HEK293 (cell line): Measurements from ENCODE around the gene ARHGEF26.

Experiments
- CTCF ChIA-PET: fragments of 350-600 bp; formaldehyde crosslinking; extraction: SDS; loops from one replicate; lab custom pipeline; 2021; ENCODE audit warnings: antibody characterized with exemption; lab: Yijun Ruan, JAX
- POLR2A ChIA-PET: fragments of 300-600 bp; formaldehyde crosslinking; extraction: SDS; loops from one replicate; lab custom pipeline; 2020; ENCODE audit warnings: antibody characterized with exemption, inconsistent platforms; lab: Yijun Ruan, JAX
- H3K27ac ChIP-seq: fragments of 200-500 bp; sonication (Bioruptor generic); 2 replicates; pipeline ENCODE4 v1.5.1; 2014; ENCODE audit warnings: low read depth, low read length, control low read depth, inconsistent platforms; ENCODE audit errors: extremely low read depth
- H3K36me3 ChIP-seq, 2 experiments: fragments of 200-500 bp in 1 of 2; sonication (Bioruptor generic) in 1 of 2; 1 replicate in 1 of 2; 2 replicates in 1 of 2; pipeline ENCODE4 v1.5.1; 2014 to 2017; ENCODE audit warnings: inconsistent platforms in 2 of 2, low read length in 2 of 2; ENCODE audit not compliant: control insufficient read depth in 2 of 2, insufficient read depth in 1 of 2
- H3K4me1 ChIP-seq: fragments of 200-500 bp; sonication (Bioruptor generic); 2 replicates; pipeline ENCODE4 v1.5.1; 2014; ENCODE audit warnings: mild to moderate bottlenecking, low read length, inconsistent platforms; ENCODE audit not compliant: control insufficient read depth, insufficient read depth
- H3K4me3 ChIP-seq: 2 replicates; pipeline ENCODE4 v1.5.1; 2011; ENCODE audit warnings: low read depth, mild to moderate bottlenecking, control low read depth, low read length, moderate library complexity
- H3K9me3 ChIP-seq: fragments of 200-500 bp; sonication (Bioruptor generic); 2 replicates; pipeline ENCODE4 v1.5.1; 2014; ENCODE audit warnings: low read depth, low read length, inconsistent platforms; ENCODE audit not compliant: control insufficient read depth, insufficient read depth
- BCL11A ChIP-seq: fragments of 450-650 bp; formaldehyde crosslinking; IDR thresholded peaks from 2 replicates; pipeline ENCODE4 v1.5.1; 2016; ENCODE audit warnings: low read depth, missing biosample characterization, missing genetic modification characterization
- BCL11B ChIP-seq: fragments of 450-650 bp; formaldehyde crosslinking; IDR thresholded peaks from 2 replicates; pipeline ENCODE4 v1.5.1; 2016; ENCODE audit warnings: low read depth, missing biosample characterization, missing genetic modification characterization
- KLF10 ChIP-seq: fragments of 450-650 bp; IDR thresholded peaks from 2 replicates; pipeline ENCODE4 v1.5.1; 2018; ENCODE audit warnings: missing biosample characterization, mild to moderate bottlenecking, missing genetic modification characterization
- KLF7 ChIP-seq: fragments of 450-650 bp; formaldehyde crosslinking; IDR thresholded peaks from 2 replicates; pipeline ENCODE4 v1.5.1; 2016; ENCODE audit warnings: missing biosample characterization, missing genetic modification characterization, borderline replicate concordance
- TRIM28 ChIP-seq: IDR thresholded peaks from 2 replicates; pipeline ENCODE4 v1.6.1; 2011; ENCODE audit warnings: low read length, control low read depth, borderline replicate concordance
- ZBTB8A ChIP-seq: fragments of 450-650 bp; formaldehyde crosslinking; IDR thresholded peaks from 2 replicates; pipeline ENCODE4 v1.5.1; 2016; ENCODE audit warnings: missing biosample characterization, missing genetic modification characterization
- ZNF133 ChIP-seq: fragments of 450-650 bp; formaldehyde crosslinking; IDR thresholded peaks from 2 replicates; pipeline ENCODE4 v1.5.1; 2016; ENCODE audit warnings: missing biosample characterization, missing genetic modification characterization
- ZNF138 ChIP-seq: fragments of 450-650 bp; formaldehyde crosslinking; IDR thresholded peaks from 2 replicates; pipeline ENCODE4 v1.5.1; 2016; ENCODE audit warnings: missing biosample characterization, missing genetic modification characterization, borderline replicate concordance
- ZNF341 ChIP-seq: fragments of 450-650 bp; formaldehyde crosslinking; IDR thresholded peaks from 2 replicates; pipeline ENCODE4; 2016; ENCODE audit warnings: low read depth, missing biosample characterization, missing genetic modification characterization
- ZNF529 ChIP-seq: fragments of 450-650 bp; formaldehyde crosslinking; IDR thresholded peaks from 2 replicates; pipeline ENCODE4 v1.5.1; 2017; ENCODE audit warnings: missing genetic modification characterization, missing biosample characterization; ENCODE audit not compliant: insufficient replicate concordance
- ZNF623 ChIP-seq: fragments of 450-650 bp; formaldehyde crosslinking; IDR thresholded peaks from 2 replicates; pipeline ENCODE4 v1.5.1; 2016; ENCODE audit warnings: missing biosample characterization, missing genetic modification characterization
- ZNF654 ChIP-seq: fragments of 450-650 bp; formaldehyde crosslinking; IDR thresholded peaks from 2 replicates; pipeline ENCODE4 v1.5.1; 2016; ENCODE audit warnings: low read depth, missing biosample characterization, missing genetic modification characterization
- ZNF76 ChIP-seq: fragments of 450-650 bp; formaldehyde crosslinking; IDR thresholded peaks from 2 replicates; pipeline ENCODE4; 2016; ENCODE audit warnings: low read depth, missing biosample characterization, missing genetic modification characterization, borderline replicate concordance
- ZNF843 ChIP-seq: fragments of 450-650 bp; formaldehyde crosslinking; IDR thresholded peaks from 2 replicates; pipeline ENCODE4 v1.5.1; 2016; ENCODE audit warnings: missing biosample characterization, missing genetic modification characterization
- TF ChIP-seq, protein P1 (sequence below): fragments of 450-650 bp; formaldehyde crosslinking; IDR thresholded peaks from 2 replicates; pipeline ENCODE4; 2016; ENCODE audit warnings: missing biosample characterization, missing genetic modification characterization
- TF ChIP-seq, protein P2 (sequence below): fragments of 450-650 bp; formaldehyde crosslinking; IDR thresholded peaks from 2 replicates; pipeline ENCODE4 v1.5.1; 2016; ENCODE audit warnings: missing biosample characterization, missing genetic modification characterization
- TF ChIP-seq, protein P3 (sequence below): fragments of 450-650 bp; formaldehyde crosslinking; IDR thresholded peaks from 2 replicates; pipeline ENCODE4 v1.5.1; 2016; ENCODE audit warnings: missing biosample characterization, missing genetic modification characterization
- TF ChIP-seq, protein P4 (sequence below): fragments of 450-650 bp; formaldehyde crosslinking; IDR thresholded peaks from 2 replicates; pipeline ENCODE4 v1.5.1; 2016; ENCODE audit warnings: missing biosample characterization, missing genetic modification characterization, borderline replicate concordance
- TF ChIP-seq, protein P5 (sequence below): fragments of 450-650 bp; formaldehyde crosslinking; IDR thresholded peaks from 2 replicates; pipeline ENCODE4 v1.5.1; 2016; ENCODE audit warnings: missing biosample characterization, missing genetic modification characterization
- TF ChIP-seq, protein P6 (sequence below): fragments of 450-650 bp; formaldehyde crosslinking; IDR thresholded peaks from 2 replicates; pipeline ENCODE4 v1.5.1; 2017; ENCODE audit warnings: missing biosample characterization, missing genetic modification characterization

ARHGEF26 gene

DNA sequence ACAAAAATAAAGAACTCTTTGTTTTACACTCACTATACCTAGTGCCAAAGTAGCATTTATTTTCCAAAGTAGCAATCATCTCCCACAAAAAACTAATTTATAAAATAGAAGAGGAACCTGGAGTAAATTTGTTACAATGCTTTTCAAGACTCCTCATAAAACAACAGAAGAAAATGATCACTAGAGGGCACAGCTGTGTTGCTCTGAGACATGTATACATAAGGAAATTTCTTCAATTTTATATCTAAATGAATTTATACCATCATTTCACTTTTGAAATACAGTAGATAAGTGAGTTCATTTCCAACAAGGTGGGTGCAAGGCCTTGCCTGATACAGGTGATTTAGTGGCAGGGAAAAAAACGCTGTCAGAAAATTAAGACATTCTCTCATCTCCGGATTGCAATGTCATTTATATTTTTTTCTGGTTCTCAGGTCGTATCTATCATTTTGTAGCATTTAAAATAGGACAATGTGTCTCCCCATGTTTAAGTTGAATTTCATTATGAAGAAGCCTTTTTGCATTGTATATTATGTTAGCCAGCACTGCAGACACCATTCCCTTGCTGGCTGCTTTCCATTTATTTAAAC is 25.3 kb upstream of the ARHGEF26 start:
- no peak overlapping the region for H3K4me3 ChIP-seq
- TF ChIP-seq ZNF76 (tag by site-specific recombination) (no peak), ZNF654 (peak; percentile 43)
- H3K36me3 ChIP-seq = no peaks in the 10 kb centered on the region
- H3K9me3 ChIP-seq = no peaks in the 10 kb centered on the region
- H3K27ac ChIP-seq = no peak overlapping the region
- no peaks in the 10 kb centered on the region for H3K4me1 ChIP-seq
- CTCF ChIA-PET = interaction anchor here (0.6 to 1.0 kb wide), 5 partner anchors 157 to 1227 kb away, joined by 3 to 6 read pairs (median 3); no protein-coding TSS in a partner anchor
- POLR2A ChIA-PET = no interaction called here

DNA sequence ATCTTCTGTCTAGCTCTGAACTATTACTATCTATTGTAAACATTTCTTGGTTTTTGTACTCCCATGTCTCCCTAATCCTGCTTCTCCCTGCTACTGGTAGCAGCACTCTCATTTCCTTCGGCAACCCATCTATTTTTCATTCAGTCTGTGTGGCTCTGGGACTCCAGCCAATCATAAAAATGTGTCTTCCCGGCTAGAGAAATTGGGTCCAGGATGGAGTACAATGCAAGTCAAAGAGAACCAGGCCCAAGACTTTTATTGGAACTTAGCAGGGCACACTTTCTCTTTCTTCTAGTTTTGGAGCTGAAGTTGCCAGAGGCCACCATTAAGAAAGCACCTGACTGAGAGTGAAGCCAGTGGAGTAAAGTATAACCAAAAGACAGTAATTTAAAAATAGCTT is 22.8 kb upstream of the ARHGEF26 start:
- POLR2A ChIA-PET = no interaction called here
- no peak for TF ChIP-seq ZBTB8A (tag by site-specific recombination)
- TF ChIP-seq, protein P1, sequence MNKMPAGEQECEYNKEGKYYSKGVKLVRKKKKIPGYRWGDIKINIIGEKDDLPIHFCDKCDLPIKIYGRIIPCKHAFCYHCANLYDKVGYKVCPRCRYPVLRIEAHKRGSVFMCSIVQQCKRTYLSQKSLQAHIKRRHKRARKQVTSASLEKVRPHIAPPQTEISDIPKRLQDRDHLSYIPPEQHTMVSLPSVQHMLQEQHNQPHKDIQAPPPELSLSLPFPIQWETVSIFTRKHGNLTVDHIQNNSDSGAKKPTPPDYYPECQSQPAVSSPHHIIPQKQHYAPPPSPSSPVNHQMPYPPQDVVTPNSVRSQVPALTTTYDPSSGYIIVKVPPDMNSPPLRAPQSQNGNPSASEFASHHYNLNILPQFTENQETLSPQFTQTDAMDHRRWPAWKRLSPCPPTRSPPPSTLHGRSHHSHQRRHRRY = no peak
- TF ChIP-seq KLF7 (tag by site-specific recombination) = no peak
- TF ChIP-seq, protein P2, sequence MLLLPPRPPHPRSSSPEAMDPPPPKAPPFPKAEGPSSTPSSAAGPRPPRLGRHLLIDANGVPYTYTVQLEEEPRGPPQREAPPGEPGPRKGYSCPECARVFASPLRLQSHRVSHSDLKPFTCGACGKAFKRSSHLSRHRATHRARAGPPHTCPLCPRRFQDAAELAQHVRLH (tag by site-specific recombination) = no peak
- no peak for TF ChIP-seq TRIM28
- no peak for TF ChIP-seq ZNF623 (tag by site-specific recombination)
- CTCF ChIA-PET = interaction anchor here (0.9 kb wide), 2 partner anchors 154 to 155 kb away, joined by 4 to 5 read pairs; no protein-coding TSS in a partner anchor
- H3K4me3 ChIP-seq = no peak overlapping the region
- no peaks in the 10 kb centered on the region for H3K4me1 ChIP-seq
- H3K9me3 ChIP-seq = no peaks in the 10 kb centered on the region
- H3K36me3 ChIP-seq = no peaks in the 10 kb centered on the region
- H3K27ac ChIP-seq = no peak overlapping the region

DNA sequence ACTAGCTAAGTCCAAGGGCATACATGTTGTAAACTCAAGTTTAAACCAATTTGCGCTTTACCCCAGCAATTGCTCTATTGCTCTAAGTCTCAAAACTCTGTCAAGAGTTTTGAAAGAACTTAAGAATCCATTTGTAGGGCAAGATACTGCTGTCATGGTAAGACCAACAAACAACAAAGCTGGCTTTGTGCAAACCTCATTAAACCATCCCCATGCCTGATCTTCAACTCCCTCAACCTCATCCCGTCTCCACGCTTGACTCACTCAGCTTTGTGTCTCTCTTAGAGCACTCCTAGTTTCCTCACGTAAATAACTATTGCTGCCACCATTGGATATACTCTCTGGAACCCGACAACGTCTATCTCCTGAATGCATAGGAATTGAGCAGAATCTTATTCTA is 20.6 kb upstream of the ARHGEF26 start:
- H3K9me3 ChIP-seq = no peaks in the 10 kb centered on the region
- H3K27ac ChIP-seq = no peak overlapping the region
- no peak overlapping the region for H3K4me3 ChIP-seq
- H3K36me3 ChIP-seq = no peaks in the 10 kb centered on the region
- H3K4me1 ChIP-seq = no peaks in the 10 kb centered on the region
- CTCF ChIA-PET = interaction anchor here (0.8 to 2.0 kb wide), 2 partner anchors 152 to 153 kb away, joined by 4 to 5 read pairs; no protein-coding TSS in a partner anchor
- POLR2A ChIA-PET = no interaction called here
- TF ChIP-seq ZNF529 (tag by site-specific recombination) = no peak
- TF ChIP-seq, protein P3, sequence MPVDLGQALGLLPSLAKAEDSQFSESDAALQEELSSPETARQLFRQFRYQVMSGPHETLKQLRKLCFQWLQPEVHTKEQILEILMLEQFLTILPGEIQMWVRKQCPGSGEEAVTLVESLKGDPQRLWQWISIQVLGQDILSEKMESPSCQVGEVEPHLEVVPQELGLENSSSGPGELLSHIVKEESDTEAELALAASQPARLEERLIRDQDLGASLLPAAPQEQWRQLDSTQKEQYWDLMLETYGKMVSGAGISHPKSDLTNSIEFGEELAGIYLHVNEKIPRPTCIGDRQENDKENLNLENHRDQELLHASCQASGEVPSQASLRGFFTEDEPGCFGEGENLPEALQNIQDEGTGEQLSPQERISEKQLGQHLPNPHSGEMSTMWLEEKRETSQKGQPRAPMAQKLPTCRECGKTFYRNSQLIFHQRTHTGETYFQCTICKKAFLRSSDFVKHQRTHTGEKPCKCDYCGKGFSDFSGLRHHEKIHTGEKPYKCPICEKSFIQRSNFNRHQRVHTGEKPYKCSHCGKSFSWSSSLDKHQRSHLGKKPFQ (tag by site-specific recombination) = no peak
- TF ChIP-seq, protein P4, sequence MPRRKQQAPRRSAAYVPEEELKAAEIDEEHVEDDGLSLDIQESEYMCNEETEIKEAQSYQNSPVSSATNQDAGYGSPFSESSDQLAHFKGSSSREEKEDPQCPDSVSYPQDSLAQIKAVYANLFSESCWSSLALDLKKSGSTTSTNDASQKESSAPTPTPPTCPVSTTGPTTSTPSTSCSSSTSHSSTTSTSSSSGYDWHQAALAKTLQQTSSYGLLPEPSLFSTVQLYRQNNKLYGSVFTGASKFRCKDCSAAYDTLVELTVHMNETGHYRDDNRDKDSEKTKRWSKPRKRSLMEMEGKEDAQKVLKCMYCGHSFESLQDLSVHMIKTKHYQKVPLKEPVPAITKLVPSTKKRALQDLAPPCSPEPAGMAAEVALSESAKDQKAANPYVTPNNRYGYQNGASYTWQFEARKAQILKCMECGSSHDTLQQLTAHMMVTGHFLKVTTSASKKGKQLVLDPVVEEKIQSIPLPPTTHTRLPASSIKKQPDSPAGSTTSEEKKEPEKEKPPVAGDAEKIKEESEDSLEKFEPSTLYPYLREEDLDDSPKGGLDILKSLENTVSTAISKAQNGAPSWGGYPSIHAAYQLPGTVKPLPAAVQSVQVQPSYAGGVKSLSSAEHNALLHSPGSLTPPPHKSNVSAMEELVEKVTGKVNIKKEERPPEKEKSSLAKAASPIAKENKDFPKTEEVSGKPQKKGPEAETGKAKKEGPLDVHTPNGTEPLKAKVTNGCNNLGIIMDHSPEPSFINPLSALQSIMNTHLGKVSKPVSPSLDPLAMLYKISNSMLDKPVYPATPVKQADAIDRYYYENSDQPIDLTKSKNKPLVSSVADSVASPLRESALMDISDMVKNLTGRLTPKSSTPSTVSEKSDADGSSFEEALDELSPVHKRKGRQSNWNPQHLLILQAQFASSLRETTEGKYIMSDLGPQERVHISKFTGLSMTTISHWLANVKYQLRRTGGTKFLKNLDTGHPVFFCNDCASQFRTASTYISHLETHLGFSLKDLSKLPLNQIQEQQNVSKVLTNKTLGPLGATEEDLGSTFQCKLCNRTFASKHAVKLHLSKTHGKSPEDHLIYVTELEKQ (tag by site-specific recombination) = no peak
- TF ChIP-seq ZNF138 (tag by site-specific recombination) = no peak
- TF ChIP-seq, protein P5, sequence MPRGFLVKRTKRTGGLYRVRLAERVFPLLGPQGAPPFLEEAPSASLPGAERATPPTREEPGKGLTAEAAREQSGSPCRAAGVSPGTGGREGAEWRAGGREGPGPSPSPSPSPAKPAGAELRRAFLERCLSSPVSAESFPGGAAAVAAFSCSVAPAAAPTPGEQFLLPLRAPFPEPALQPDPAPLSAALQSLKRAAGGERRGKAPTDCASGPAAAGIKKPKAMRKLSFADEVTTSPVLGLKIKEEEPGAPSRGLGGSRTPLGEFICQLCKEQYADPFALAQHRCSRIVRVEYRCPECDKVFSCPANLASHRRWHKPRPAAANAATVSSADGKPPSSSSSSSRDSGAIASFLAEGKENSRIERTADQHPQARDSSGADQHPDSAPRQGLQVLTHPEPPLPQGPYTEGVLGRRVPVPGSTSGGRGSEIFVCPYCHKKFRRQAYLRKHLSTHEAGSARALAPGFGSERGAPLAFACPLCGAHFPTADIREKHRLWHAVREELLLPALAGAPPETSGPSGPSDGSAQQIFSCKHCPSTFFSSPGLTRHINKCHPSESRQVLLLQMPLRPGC (tag by site-specific recombination) = no peak
- no peak for TF ChIP-seq BCL11A (tag by site-specific recombination)
- TF ChIP-seq, protein P6, sequence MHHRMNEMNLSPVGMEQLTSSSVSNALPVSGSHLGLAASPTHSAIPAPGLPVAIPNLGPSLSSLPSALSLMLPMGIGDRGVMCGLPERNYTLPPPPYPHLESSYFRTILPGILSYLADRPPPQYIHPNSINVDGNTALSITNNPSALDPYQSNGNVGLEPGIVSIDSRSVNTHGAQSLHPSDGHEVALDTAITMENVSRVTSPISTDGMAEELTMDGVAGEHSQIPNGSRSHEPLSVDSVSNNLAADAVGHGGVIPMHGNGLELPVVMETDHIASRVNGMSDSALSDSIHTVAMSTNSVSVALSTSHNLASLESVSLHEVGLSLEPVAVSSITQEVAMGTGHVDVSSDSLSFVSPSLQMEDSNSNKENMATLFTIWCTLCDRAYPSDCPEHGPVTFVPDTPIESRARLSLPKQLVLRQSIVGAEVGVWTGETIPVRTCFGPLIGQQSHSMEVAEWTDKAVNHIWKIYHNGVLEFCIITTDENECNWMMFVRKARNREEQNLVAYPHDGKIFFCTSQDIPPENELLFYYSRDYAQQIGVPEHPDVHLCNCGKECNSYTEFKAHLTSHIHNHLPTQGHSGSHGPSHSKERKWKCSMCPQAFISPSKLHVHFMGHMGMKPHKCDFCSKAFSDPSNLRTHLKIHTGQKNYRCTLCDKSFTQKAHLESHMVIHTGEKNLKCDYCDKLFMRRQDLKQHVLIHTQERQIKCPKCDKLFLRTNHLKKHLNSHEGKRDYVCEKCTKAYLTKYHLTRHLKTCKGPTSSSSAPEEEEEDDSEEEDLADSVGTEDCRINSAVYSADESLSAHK = no peak
- no peak for TF ChIP-seq ZNF843 (tag by site-specific recombination)
- no peak for TF ChIP-seq BCL11B
- no peak for TF ChIP-seq ZNF133
- no peak for TF ChIP-seq KLF10 (tag by site-specific recombination)
- no peak for TF ChIP-seq ZNF341
